ELR (cell line): ENCODE measurements around the gene MAGEL2.

Experiments used
- DNase-seq: peaks from one replicate; pipeline ENCODE4 v3.0.0-alpha.2; 2015; ENCODE audit warnings: low read depth

Gene MAGEL2

GRCh38 chr15:23647421-23648370, at the start of gene MAGEL2:
TSS of gene MAGEL2 (minus strand) at chr15:23647867. CDS start at chr15:23647742, 125 bp downstream.
- DNase-seq = no peak

- DNase-seq = no peak
Observed at GRCh38 chr15:23695282-23695681, 47.6 kb upstream of the MAGEL2 start.

- DNase-seq = no peak
Observed at GRCh38 chr15:23694592-23694991, 46.9 kb upstream of the MAGEL2 start.

- no peak for DNase-seq
Observed at GRCh38 chr15:23690450-23690852, 42.8 kb upstream of the MAGEL2 start.

- DNase-seq = no peak
Observed at GRCh38 chr15:23690015-23690414, 42.3 kb upstream of the MAGEL2 start.

GRCh38 chr15:23687143-23687470, 39.4 kb upstream of the MAGEL2 start, which contains the start of gene NDN:
TSS of gene NDN (minus strand) at chr15:23687305. CDS start at chr15:23687217, 88 bp downstream.
- DNase-seq = no peak

- DNase-seq = no peak
Observed at GRCh38 chr15:23686466-23687142, 38.9 kb upstream of the MAGEL2 start.

GRCh38 chr15:23671481-23671880, 23.8 kb upstream of the MAGEL2 start:
- no peak for DNase-seq

- no peak for DNase-seq
Observed at GRCh38 chr15:23670970-23671369, 23.3 kb upstream of the MAGEL2 start.

- DNase-seq = no peak
Observed at GRCh38 chr15:23663232-23663631, 15.6 kb upstream of the MAGEL2 start.

GRCh38 chr15:23648920-23649515, 1.4 kb upstream of the MAGEL2 start:
- DNase-seq = peak; percentile 2

GRCh38 chr15:23647001-23647295, 719 bp downstream of the MAGEL2 start:
- no peak for DNase-seq

- DNase-seq = no peak
Observed at GRCh38 chr15:23646165-23647000, 1.3 kb downstream of the MAGEL2 start.

- no peak for DNase-seq
Observed at GRCh38 chr15:23645371-23646164, 2.1 kb downstream of the MAGEL2 start.

GRCh38 chr15:23644829-23645228, 2.8 kb downstream of the MAGEL2 start:
- DNase-seq = no peak

- DNase-seq = peak; percentile 37
Observed at GRCh38 chr15:23642413-23643044, 5.1 kb downstream of the MAGEL2 start.

GRCh38 chr15:23634181-23634580, 13.5 kb downstream of the MAGEL2 start:
- no peak for DNase-seq

- peak; percentile 24 for DNase-seq
Observed at GRCh38 chr15:23629234-23629805, 18.3 kb downstream of the MAGEL2 start.

- no peak for DNase-seq
Observed at GRCh38 chr15:23628612-23629233, 18.9 kb downstream of the MAGEL2 start.

- DNase-seq = no peak
Observed at GRCh38 chr15:23616536-23616935, 31.1 kb downstream of the MAGEL2 start.
